Measurements from ENCODE around the gene SUCNR1. TPM values are rescaled to one million over a fixed set of nuclear protein-coding genes. Genes with fewer than 3 reads are reported as not detected.
A peak's percentile ranks its signal among the peaks of the same experiment; 100 is the strongest.
"Not testable (repeated sequence)": the region's sequence is repeated elsewhere in the genome, so short reads cannot be mapped to it uniquely, and the experiment has no call there.

Gene SUCNR1
- total RNA-seq, 2 donors from 2014 or later, result 0.86 to 1.1 TPM

DNA sequence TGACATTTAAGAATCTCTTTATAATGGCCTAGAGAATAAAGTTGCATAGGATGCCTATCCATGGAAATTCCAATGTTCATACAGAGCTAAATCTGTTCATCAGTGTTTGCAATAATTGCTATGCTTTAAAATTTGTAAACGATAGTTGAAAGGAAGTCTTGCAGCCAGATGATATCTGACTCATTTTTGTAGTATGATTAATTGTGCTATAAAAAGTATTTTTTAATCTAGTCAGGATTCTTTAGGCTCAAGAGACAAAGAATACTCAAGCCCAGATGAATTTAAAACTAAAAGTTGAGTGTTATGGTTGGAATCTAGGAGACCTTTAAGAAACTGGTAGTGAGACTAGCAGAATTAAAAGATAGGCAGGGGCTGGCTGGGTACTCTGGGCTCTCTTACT, 50.5 kb downstream of the SUCNR1 start:
- intact Hi-C loops (cut with DNase I), result no loop called here
- peak in 1 of 2 donors; percentile 53 for ATAC-seq
- DNase-seq, result no peak

- DNase-seq (no peak), ATAC-seq (no peak)
- intact Hi-C loops (cut with DNase I), result no loop called here
Observed at GRCh38 chr3:151924753-151925152, 51.3 kb downstream of the SUCNR1 start.

DNA sequence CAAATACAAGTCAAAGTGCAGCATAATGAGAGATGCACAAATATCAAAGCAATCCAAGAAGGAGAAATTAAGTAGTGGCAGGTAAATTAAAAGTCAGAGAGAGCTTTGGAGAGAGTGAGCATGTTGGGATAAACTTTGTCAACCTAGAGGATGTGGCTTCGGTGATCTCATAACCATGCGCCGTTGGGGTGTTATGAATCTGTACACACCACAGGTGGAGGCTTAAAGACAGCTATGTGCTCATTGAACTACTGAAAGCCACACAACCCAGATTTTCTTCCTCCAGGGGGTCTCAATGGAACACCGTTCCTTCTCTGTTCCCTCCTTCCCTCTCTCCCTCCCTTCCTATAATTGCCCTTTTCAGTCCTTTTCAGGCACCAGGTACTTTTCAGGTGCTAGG, 52.0 kb downstream of the SUCNR1 start:
- DNase-seq, result no peak
- ATAC-seq, result no peak
- intact Hi-C loops (cut with DNase I), result no loop called here

DNA sequence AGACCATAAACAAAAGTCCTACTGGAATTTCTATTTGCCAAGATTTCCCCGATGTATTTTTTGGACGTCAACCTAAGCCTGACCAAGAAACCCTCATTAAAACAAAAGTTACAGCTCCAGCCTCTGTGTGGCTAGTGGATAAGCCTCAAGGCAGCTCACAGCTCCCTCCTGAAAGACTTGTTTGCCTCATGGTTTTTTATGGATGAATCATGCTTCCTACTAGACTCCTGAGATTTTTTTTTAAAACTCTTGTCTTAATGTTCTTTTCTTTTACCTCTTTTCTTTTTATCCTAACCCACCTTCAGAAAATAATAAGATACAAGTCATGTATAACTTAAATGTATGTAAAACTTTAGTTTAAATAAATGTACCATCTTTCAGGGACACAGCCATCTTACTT, 52.4 kb downstream of the SUCNR1 start:
- intact Hi-C loops (cut with DNase I), result no loop called here
- DNase-seq (no peak), ATAC-seq (peak in 1 of 2 donors; percentile 69)

GRCh38 chr3:151926956-151927355, 53.5 kb downstream of the SUCNR1 start:
- ATAC-seq (no peak), DNase-seq (no peak)
- intact Hi-C loops (cut with DNase I), result no loop called here

DNA sequence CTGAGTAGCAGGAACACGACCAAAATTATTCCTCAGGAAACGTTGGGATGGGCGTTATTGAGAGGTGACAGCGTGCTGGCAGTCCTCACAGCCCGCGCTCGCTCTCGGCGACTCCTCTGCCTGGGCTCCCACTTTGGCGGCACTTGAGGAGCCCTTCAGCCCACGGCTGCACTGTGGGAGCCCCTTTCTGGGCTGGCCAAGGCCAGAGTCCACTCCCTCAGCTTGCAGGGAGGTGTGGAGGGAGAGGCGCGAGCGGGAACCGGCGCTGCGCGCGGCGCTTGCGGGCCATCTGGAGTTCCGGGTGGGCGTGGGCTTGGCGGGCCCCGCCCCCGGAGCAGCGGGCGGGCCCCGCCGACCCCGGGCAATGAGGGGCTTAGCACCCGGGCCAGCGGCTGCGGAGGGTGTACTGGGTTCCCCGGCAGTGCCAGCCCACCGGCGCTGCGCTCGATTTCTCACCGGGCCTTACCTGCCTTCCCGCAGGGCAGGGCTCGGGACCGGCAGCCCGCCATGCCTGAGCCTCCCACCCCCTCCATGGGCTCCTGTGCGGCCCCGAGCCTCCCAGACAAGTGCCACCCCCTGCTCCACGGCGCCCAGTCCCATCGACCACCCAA, 54.6 kb downstream of the SUCNR1 start:
- ATAC-seq; intact Hi-C loops (cut with DNase I); DNase-seq: not testable (repeated sequence)

- intact Hi-C loops (cut with DNase I), result no loop called here
- DNase-seq (no peak), ATAC-seq (no peak)
Observed at GRCh38 chr3:151931171-151931570, 57.7 kb downstream of the SUCNR1 start.

DNA sequence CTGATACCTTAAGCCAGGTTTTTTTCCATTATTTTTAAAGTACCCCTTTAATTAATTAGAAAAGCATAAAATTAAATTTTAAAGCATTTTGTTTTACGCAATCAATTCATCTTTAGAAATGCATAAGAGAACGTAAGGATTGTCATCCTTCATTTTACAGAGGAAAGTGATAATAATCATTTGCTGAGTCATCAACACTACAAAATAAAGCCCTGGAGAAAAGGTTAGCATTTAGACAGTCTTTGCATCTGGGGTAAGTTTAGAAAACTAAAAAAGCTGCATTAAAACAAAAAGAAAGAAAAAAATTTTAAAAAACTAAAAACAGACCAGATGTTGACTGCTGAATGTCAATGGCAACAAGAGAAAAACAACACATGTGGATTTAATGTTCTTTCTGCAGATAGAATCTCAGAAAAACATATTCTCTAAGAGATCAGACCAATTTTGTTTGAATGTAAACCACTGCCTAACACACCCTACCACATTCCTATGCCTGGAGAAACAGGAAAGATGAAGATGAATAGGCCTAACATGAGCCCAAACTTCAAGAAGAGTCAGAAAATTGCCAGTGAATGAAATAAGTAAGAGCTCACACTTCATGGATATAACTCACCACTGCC, 59.9 kb downstream of the SUCNR1 start:
- ATAC-seq (no peak), DNase-seq (no peak)
- intact Hi-C loops (cut with DNase I), result no loop called here

Other genes starting within 250 kb of the SUCNR1 start
- not detected for gene AADACL2, start 139.7 kb upstream of the SUCNR1 start, total RNA-seq
- 1 to 10 TPM; 1.4 to 2.7 TPM for gene AADAC, start 59.5 kb upstream of the SUCNR1 start, total RNA-seq